GOT3 (cell line): Measurements from ENCODE around the gene SPAG6.

Source experiments
- DNase-seq: peaks from one replicate; lab custom pipeline; 2025; ENCODE audit warnings: mixed read lengths; lab: John Stamatoyannopoulos, UW

Gene SPAG6

DNA sequence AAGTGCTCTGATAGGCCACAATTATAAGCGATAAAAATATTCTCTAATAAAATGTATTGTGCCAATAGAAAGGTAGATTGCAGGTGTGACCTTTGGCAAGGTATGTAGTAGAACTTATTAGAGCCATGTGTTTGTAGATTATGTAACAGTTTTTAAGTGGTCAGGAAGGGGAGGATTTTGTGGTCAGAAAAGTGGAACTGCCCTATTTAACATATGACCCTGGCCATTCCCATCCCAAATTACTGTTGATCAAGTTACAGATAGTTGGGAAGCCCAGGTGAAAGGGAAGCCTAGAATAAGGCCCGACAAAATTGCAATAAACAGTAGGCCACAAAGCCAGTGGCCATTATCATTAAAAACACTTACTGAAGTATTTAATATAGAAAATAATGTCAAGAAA, 89.2 kb downstream of the SPAG6 start:
- no peak for DNase-seq

DNA sequence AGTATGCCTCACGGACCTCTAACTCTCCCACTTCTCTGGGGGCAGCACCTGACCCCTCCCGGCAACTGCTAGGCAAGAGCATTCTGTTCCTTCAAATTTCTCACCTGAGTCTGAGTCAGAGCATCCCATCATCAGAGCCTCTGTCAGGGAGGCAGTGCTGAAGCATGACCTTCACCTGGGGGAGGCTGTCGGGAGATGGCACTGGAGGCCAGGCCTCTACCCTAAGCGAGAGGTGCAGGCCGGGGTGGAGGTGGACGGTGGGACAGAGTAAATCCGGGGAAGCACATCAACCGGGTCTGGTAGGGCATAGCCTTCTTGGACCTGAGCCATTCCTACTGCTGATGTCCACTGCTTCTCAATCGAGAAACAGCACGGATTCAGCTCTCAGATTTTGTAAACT, 90.4 kb downstream of the SPAG6 start:
- no peak for DNase-seq

GRCh38 chr10:22436526-22436892, 91.2 kb downstream of the SPAG6 start:
- DNase-seq: no peak

- peak; percentile 57 for DNase-seq
These were observed 91.8 kb downstream of the SPAG6 start for GRCh38 chr10:22436893-22437619.

DNA sequence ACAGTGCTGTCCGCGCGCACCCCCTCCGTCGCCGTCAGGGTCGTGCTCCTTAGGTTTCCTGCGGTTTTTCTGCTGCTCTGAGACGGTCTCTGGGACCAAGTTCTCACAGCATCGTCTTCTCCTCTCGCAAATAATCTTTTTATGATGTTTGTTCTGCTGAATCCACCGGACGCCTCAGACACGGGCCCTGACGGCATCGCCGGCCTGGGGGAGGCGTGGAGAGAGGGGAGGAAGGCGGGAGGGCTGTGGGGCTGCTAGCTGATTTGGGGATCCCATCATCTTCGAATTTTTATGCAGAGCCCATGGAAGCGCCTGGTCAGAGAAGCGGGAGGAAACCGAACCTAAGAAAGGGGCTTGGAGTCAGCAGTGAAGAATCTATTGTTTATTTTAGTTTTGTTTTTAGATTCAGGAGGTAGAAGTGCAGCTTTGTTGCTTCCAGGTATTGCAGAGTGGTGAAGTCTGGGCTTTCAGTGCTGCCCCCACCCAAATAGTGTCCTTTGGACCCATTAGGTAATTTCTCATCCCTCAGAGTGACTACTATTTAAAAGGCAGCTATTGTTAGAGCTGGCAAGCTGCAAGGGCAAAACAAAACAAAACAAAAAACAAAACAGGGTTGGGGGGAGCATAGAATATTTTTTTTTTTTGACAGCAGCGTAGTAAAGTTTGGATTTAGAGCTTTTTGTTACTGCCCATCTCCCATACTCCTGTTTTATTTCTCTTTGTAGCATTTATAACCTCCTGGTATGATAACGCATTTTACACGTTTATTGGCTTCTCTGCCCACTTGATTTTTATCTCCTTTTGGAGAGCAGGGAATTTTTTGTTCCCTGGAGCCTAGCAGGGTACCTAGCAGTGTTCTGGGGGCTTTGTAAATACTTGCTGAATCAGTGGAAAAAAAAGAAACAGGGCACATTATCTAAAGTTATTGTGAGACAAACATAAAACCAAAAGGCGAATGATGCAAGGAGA, 92.6 kb downstream of the SPAG6 start:
- no peak for DNase-seq

- no peak for DNase-seq
These were observed 93.4 kb downstream of the SPAG6 start for GRCh38 chr10:22438711-22439110.

DNA sequence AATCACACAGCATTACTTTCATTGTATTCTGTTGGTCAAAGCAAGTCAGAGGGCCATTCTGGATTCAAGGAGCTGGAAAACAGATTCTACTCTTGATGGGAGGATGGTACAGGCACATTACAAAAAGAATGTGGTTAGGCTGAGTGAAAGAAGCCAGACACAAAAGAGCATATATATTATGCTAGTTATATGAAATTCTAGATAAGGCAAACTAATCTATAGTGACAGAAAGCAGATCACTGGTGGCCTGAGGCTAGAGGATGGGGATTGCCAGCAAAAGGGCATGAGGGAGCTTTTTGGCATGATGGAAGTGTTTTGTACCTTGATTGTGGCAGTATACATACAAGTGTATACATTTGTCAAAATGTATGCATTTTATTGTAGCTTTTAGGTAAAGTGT, 96.8 kb downstream of the SPAG6 start:
- no peak for DNase-seq

- no peak for DNase-seq
These were observed 97.2 kb downstream of the SPAG6 start for GRCh38 chr10:22442468-22442867.

DNA sequence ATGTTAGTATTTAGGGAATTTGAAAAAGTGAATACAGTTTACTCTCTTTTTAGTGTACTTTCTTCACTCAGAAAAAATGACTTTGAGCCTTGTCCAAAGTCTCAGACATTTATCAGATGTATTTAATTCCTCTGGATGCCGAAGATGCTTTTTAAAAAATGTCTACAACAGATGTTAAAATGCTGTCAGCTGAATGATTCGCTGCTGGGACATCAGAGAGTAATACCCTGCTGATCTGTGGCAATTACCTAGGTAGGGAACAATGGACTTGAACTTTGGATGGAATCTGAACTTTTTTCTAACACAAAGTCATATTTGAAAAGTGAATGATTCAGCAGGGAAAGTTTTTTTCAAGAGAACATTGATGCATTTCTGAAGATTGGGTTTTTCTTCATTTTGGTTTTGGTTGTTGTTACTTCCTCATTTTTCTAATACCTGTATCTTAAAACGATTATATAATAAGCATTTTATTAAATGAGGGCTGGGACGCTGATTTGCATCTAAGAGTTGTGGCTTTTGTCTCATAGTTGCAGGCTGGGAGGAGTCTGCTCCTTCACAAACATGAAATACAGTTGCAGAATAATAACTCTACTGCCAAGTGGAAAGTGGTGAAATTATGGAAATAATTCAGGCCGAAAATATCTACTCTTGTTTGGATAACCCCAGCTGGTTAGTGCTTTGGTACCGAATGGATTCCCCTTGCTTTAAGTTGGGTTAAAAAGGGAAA, 98.0 kb downstream of the SPAG6 start:
- DNase-seq: no peak

GRCh38 chr10:22444219-22444788, 99.0 kb downstream of the SPAG6 start:
- DNase-seq: no peak

- DNase-seq: no peak
These were observed 100.2 kb downstream of the SPAG6 start for GRCh38 chr10:22445495-22445894.

DNA sequence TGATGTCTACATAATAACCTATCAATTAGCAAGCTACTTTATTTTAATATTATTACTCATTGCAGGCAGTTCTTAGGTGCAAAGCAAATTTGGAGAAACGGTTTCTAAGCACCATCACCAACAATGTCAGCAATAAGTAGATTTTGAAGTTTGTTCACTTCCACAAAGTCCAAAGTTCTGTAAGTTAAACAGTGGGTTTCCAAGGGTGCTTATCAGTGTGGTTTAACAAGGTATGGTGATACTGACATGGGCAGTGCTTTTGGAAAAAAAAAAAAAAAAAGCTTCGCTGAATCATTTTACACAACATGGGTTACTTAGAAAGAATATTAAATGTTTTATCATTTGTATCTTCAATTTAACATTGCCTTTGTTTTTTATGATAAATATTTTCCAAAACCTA, 101.8 kb downstream of the SPAG6 start:
- no peak for DNase-seq

- DNase-seq: no peak
These were observed 106.0 kb downstream of the SPAG6 start for GRCh38 chr10:22451346-22451745.

DNA sequence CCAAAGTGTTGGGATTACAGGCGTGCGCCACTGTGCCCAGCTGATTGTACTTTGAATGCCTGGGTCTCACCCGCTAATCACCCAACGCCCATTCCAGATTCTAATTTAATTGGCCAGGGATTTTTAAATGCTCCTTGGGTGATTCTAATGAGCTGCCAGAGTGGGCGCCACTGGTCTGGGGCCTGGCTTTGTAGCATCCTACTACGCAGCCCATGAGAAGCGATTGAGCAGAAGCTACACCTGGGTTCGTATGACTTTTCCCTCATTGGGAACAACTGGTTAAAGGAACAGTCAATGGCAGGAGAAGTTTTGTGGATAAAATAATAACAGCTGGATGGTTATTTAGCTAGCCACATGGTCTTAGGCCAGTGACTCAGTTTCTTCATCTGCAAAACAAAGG, 108.0 kb downstream of the SPAG6 start:
- DNase-seq: no peak

GRCh38 chr10:22453948-22454591, 108.8 kb downstream of the SPAG6 start:
- DNase-seq: no peak

DNA sequence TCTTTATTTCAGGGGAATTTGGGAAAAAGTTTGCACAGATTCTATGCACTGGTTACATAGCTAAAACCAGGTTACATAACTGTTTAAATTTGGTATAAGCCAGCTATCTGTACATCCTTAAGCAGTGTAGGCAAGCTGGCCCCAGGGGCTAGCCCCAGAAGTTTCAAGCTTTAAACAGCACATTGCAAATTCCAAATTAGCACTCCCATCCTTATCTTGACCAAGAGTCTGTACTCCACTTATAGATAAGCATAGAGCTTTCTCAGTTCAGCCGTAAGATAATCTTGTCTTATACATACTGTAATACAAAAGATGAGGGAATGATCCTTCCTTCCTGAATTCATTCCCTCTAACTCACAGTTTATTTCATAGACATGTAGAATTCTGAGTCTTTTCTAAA, 109.3 kb downstream of the SPAG6 start:
- no peak for DNase-seq

DNA sequence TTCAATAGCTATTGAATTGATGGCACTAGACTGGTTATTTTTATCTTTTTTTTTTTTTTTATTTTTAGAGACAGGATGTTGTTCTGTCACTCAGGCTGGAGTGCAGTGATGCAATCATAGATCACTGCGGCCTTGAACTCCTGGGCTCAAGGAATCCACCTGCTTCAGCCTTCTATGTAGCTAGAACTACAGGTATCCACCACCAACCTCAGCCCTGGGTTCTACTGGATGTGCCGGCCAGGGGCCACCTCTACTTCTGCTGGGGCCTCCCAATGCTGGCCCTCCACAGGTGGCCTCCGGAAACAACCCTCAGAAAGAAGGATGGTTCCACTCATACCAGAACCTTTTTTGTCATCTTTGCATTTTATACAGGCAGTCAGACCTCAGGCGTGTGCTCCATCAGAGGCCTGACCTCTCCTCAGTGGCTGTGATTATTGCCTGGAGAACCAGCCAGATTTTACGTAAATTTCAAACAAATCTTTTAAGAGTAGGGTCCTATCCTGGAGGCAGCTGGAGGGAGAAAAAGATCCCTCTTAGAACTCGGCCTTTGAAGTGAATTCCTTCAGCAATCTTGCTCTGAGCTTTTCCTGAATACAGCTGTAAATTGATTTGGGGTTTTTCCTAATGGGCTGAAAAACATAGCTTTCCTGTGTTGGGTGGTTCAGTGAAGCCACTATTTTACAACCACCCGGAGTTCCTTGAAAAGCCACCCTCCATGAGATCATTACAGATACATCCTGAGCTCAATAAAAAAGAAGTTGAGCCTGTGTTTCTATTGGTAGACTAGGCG, 110.0 kb downstream of the SPAG6 start:
- no peak for DNase-seq

- DNase-seq: no peak
These were observed 111.2 kb downstream of the SPAG6 start for GRCh38 chr10:22456486-22456885.

GRCh38 chr10:22458272-22459038, 113.2 kb downstream of the SPAG6 start:
- no peak for DNase-seq

GRCh38 chr10:22459496-22459895, 114.2 kb downstream of the SPAG6 start:
- no peak for DNase-seq
